A673 (cell line): ENCODE data around the gene MT1G.
"Not testable (repeated sequence)": the region's sequence is repeated elsewhere in the genome, so short reads cannot be mapped to it uniquely, and the experiment has no call there.

Source experiments
- CTCF ChIP-seq: fragments of 300-800, 200-600 bp; sonication (generic); conservative IDR thresholded peaks from 2 replicates; pipeline ENCODE4 v1.5.1; 2017; ENCODE audit warnings: low read depth, mild to moderate bottlenecking, antibody characterized with exemption, low read length, moderate library complexity, mixed read lengths
- EZH2 ChIP-seq: fragments of 200-600 bp; sonication (generic); IDR thresholded peaks from 2 replicates; pipeline ENCODE4 v1.6.1; 2017; ENCODE audit warnings: borderline replicate concordance, low read depth, mild to moderate bottlenecking, mixed read lengths, antibody characterized with exemption, low read length; ENCODE audit not compliant: poor library complexity, severe bottlenecking

GRCh38 chr16:56621665-56622445 is 46.0 kb downstream of the MT1G start:
- not testable (repeated sequence) for TF ChIP-seq CTCF, EZH2
